Measurements from ENCODE around the gene KIRREL3.

Gene KIRREL3

GRCh38 chr11:126598344-126599216 is 402.0 kb downstream of the KIRREL3 start:
- H3K27ac ChIP-seq, result no peak overlapping the region
- no peak for TF ChIP-seq CTCF (conservative IDR thresholded peaks at IDR 0.05)

GRCh38 chr11:126597041-126597440 is 403.5 kb downstream of the KIRREL3 start:
- no peak overlapping the region for H3K27ac ChIP-seq
- no peak for TF ChIP-seq CTCF (conservative IDR thresholded peaks at IDR 0.05)

- TF ChIP-seq CTCF (conservative IDR thresholded peaks at IDR 0.05), result no peak
- no peak overlapping the region for H3K27ac ChIP-seq
These were observed 404.1 kb downstream of the KIRREL3 start for GRCh38 chr11:126596474-126596873.

GRCh38 chr11:126595560-126595959 is 405.0 kb downstream of the KIRREL3 start:
- H3K27ac ChIP-seq, result no peak overlapping the region
- no peak for TF ChIP-seq CTCF (conservative IDR thresholded peaks at IDR 0.05)

- no peak overlapping the region for H3K27ac ChIP-seq
- TF ChIP-seq CTCF (conservative IDR thresholded peaks at IDR 0.05), result no peak
These were observed 405.6 kb downstream of the KIRREL3 start for GRCh38 chr11:126594921-126595367.

GRCh38 chr11:126592496-126593410 is 407.8 kb downstream of the KIRREL3 start:
- no peak overlapping the region for H3K27ac ChIP-seq
- no peak for TF ChIP-seq CTCF (conservative IDR thresholded peaks at IDR 0.05)

GRCh38 chr11:126591966-126592489 is 408.5 kb downstream of the KIRREL3 start:
- H3K27ac ChIP-seq, result no peak overlapping the region
- TF ChIP-seq CTCF (conservative IDR thresholded peaks at IDR 0.05), result no peak
